ENCODE results near the gene NACA2. TPM values are rescaled to one million over a fixed set of nuclear protein-coding genes. Genes with fewer than 3 reads are reported as not detected.

The NACA2 gene
- total RNA-seq, 4 donors from 2014 or later = not detected

DNA sequence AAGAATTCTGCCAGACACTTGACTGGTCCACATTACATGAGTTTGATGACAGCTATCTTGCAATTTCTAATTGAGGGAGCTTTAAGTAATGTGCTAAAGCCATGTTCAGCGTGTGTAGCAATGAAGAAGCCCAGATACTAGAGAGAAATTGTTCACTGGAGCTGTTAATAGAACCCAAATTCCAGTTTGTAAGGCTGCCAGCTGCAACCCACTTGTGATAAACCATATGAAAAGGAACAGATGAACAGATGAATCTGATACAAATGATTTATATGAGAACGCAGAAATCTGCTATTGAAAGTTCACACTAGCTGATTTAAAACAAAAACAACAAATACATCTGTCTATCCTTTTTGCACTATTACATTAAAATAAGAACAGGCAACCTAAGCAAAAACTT, 6.2 kb downstream of the NACA2 start:
- Histone ChIP-seq H3K27ac (no peak overlapping the region), H3K4me3 (no peak overlapping the region), H3K27me3 (peaks cover 0 to 6% of the 10 kb centered on the region in 2 donors), H3K36me3 (no peaks in the 10 kb centered on the region), H3K9me3 (no peaks in the 10 kb centered on the region), H3K4me1 (no peaks in the 10 kb centered on the region)
- DNase-seq = no peak
- intact Hi-C loops (cut with DNase I; ENCODE audit: low total_unique reads) = no loop called here
- no peak for TF ChIP-seq POLR2A (IDR thresholded peaks at IDR 0.05)
- TF ChIP-seq, protein P1, sequence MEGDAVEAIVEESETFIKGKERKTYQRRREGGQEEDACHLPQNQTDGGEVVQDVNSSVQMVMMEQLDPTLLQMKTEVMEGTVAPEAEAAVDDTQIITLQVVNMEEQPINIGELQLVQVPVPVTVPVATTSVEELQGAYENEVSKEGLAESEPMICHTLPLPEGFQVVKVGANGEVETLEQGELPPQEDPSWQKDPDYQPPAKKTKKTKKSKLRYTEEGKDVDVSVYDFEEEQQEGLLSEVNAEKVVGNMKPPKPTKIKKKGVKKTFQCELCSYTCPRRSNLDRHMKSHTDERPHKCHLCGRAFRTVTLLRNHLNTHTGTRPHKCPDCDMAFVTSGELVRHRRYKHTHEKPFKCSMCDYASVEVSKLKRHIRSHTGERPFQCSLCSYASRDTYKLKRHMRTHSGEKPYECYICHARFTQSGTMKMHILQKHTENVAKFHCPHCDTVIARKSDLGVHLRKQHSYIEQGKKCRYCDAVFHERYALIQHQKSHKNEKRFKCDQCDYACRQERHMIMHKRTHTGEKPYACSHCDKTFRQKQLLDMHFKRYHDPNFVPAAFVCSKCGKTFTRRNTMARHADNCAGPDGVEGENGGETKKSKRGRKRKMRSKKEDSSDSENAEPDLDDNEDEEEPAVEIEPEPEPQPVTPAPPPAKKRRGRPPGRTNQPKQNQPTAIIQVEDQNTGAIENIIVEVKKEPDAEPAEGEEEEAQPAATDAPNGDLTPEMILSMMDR (IDR thresholded peaks at IDR 0.05) = no peak

DNA sequence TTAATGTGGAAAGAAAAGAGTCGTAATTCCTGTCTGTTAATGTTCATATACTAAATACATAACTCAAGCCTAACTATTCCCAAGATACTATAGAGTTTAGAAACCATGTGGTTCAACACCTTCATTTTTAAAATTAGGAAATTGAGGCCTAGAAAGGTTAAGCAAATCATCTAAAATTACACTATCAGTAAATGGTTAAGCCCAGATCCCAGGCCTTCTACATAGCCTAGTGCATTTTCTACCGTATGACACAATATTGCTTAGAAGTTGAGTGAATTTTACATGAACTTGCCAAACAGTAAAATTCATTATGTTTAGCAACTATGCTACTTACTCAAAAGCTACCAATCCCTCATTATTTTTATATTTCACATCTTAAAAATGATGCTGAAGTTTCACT, 6.8 kb downstream of the NACA2 start:
- Histone ChIP-seq H3K27ac (no peak overlapping the region), H3K36me3 (no peaks in the 10 kb centered on the region), H3K4me3 (no peak overlapping the region), H3K4me1 (no peaks in the 10 kb centered on the region), H3K9me3 (no peaks in the 10 kb centered on the region), H3K27me3 (peaks cover 0 to 6% of the 10 kb centered on the region in 2 donors)
- DNase-seq = no peak
- TF ChIP-seq, protein P1 (IDR thresholded peaks at IDR 0.05) = no peak
- TF ChIP-seq POLR2A (IDR thresholded peaks at IDR 0.05) = no peak
- intact Hi-C loops (cut with DNase I; ENCODE audit: low total_unique reads) = no loop called here

DNA sequence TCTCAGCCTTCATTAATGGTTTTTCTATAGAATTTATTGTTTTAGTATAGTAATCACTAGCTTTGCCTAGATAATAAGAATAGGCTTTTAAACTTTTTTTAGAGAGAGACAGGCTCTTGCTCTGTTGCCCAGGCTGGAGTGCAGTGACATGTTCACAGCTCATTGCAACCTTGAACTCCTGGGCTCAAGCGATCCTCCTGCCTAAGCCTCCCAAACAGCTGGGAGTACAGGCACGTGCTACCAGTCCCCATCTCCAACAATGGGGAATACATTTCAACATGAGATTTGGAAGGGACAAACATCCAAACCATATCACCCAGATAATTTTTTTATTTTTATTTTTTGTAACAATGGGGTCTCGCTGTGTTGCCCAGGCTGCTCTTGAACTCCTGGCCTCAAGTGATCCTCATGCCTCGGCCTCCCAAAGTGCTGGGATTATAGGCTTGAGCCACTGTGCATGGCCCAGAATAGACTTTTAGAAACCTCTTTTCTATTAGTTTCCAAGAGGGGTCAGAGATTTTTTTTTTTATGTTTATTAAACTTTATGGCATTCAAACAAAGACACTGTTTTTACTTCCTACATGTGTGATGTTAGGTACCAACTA, 7.3 kb downstream of the NACA2 start:
- no peak for DNase-seq

DNA sequence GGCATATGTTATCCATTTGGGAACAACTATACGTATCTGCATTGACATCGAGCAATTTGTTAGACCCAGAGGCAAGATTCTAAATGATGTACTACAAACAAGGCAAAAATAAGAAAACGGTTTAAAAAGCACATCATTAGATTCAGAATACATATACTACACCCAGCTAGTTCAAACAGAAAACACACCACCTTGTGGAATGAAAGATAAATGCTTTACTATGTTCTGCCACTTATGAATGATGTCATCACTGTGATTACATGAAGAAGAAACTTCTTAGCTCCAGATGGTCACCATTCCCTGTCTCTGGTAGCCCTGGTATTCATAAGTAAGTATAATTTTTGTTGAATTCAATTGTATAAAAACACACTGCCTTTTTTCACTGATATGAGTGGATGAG, 7.8 kb downstream of the NACA2 start:
- no peaks in the 10 kb centered on the region for H3K36me3 ChIP-seq
- H3K27ac ChIP-seq = no peak overlapping the region
- no peaks in the 10 kb centered on the region for H3K4me1 ChIP-seq
- TF ChIP-seq, protein P1 (IDR thresholded peaks at IDR 0.05) = no peak
- TF ChIP-seq POLR2A (IDR thresholded peaks at IDR 0.05) = no peak
- no peaks in the 10 kb centered on the region for H3K9me3 ChIP-seq
- peaks cover 0 to 6% of the 10 kb centered on the region in 2 donors for H3K27me3 ChIP-seq
- no peak for DNase-seq
- H3K4me3 ChIP-seq = no peak overlapping the region
- intact Hi-C loops (cut with DNase I; ENCODE audit: low total_unique reads) = no loop called here

More for the DNA sequence above, 7.3 kb downstream of the NACA2 start:
- Histone ChIP-seq H3K4me1 (no peaks in the 10 kb centered on the region), H3K27ac (no peak overlapping the region), H3K27me3 (peaks cover 0 to 6% of the 10 kb centered on the region in 2 donors), H3K36me3 (no peaks in the 10 kb centered on the region), H3K4me3 (no peak overlapping the region), H3K9me3 (no peaks in the 10 kb centered on the region)
- intact Hi-C loops (cut with DNase I; ENCODE audit: low total_unique reads) = no loop called here
- TF ChIP-seq, protein P1 (IDR thresholded peaks at IDR 0.05) = no peak
- no peak for TF ChIP-seq POLR2A (IDR thresholded peaks at IDR 0.05)

DNA sequence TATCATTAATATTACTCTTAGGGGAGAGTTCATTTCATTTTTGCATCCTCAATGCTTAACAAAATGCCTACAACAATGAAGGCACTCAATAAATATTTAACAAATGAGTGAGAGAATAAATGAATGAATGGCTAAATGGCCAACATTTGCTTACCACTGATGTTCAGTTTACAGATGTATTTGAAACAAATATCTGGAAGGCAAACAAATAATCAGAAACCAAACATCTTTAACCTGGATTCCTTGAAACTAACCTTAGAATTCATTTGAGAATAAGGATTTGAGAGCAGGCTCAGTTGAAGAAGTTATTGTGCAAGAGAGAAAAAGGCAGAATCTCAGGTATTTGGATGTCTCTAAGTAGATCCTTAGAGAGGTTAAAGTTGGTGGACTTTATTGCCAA, 8.4 kb downstream of the NACA2 start:
- TF ChIP-seq POLR2A (IDR thresholded peaks at IDR 0.05) = no peak
- TF ChIP-seq, protein P1 (IDR thresholded peaks at IDR 0.05) = no peak
- H3K36me3 ChIP-seq = no peaks in the 10 kb centered on the region
- intact Hi-C loops (cut with DNase I; ENCODE audit: low total_unique reads) = no loop called here
- H3K27ac ChIP-seq = no peak overlapping the region
- no peaks in the 10 kb centered on the region for H3K4me1 ChIP-seq
- no peaks in the 10 kb centered on the region for H3K9me3 ChIP-seq
- no peak overlapping the region for H3K4me3 ChIP-seq
- peaks cover 0 to 6% of the 10 kb centered on the region in 2 donors for H3K27me3 ChIP-seq
- DNase-seq = no peak
